Tibial nerve (tissue), 4 donors: Measurements from ENCODE around the gene CDH5.

Experiments used
- CTCF ChIP-seq, 5 experiments: fragments of 200-600 bp in 3 of 5; fragments of 450-650 bp in 2 of 5; sonication (generic) in 3 of 5; IDR thresholded peaks; one replicate each; pipeline ENCODE4 v1.5.1; 2016 to 2019; ENCODE audit warnings: antibody characterized with exemption in 5 of 5, mild to moderate bottlenecking in 3 of 5, moderate library complexity in 2 of 5
- EP300 ChIP-seq, 2 donors: sonication (generic); formaldehyde crosslinking; IDR thresholded peaks; one replicate each; pipeline ENCODE4 v1.6.1; 2017; ENCODE audit warnings: antibody characterized with exemption in 2 of 2, mild to moderate bottlenecking in 1 of 2
- POLR2A ChIP-seq, 2 donors: fragments of 450-650 bp; IDR thresholded peaks; one replicate each; pipeline ENCODE4 v1.6.1; 2017; ENCODE audit warnings: antibody characterized with exemption in 2 of 2, mild to moderate bottlenecking in 2 of 2, moderate library complexity in 2 of 2

- TF ChIP-seq EP300 (IDR thresholded peaks at IDR 0.05) = no peak
- TF ChIP-seq CTCF (IDR thresholded peaks at IDR 0.05) = no peak
- no peak for TF ChIP-seq POLR2A (IDR thresholded peaks at IDR 0.05)
These were observed 5.7 kb upstream of the CDH5 start for GRCh38 chr16:66360624-66361324.
